C4-2B (cell line): ENCODE data around the gene CUL2.

Experiments
- H3K27ac ChIP-seq: fragments of 450-650 bp; 2 replicates; pipeline ENCODE4 v1.5.1; 2017
- ZFX ChIP-seq: fragments of 450-650 bp; IDR thresholded peaks from 2 replicates; pipeline ENCODE4 v1.6.1; 2017
- TF ChIP-seq, protein P1 (sequence below): fragments of 450-650 bp; conservative IDR thresholded peaks from 2 replicates; pipeline ENCODE4 v1.5.1; 2017; ENCODE audit warnings: mild to moderate bottlenecking

The CUL2 gene

GRCh38 chr10:35041502-35041879 is 48.6 kb downstream of the CUL2 start:
- TF ChIP-seq, protein P1, sequence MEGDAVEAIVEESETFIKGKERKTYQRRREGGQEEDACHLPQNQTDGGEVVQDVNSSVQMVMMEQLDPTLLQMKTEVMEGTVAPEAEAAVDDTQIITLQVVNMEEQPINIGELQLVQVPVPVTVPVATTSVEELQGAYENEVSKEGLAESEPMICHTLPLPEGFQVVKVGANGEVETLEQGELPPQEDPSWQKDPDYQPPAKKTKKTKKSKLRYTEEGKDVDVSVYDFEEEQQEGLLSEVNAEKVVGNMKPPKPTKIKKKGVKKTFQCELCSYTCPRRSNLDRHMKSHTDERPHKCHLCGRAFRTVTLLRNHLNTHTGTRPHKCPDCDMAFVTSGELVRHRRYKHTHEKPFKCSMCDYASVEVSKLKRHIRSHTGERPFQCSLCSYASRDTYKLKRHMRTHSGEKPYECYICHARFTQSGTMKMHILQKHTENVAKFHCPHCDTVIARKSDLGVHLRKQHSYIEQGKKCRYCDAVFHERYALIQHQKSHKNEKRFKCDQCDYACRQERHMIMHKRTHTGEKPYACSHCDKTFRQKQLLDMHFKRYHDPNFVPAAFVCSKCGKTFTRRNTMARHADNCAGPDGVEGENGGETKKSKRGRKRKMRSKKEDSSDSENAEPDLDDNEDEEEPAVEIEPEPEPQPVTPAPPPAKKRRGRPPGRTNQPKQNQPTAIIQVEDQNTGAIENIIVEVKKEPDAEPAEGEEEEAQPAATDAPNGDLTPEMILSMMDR, result no peak
- TF ChIP-seq ZFX, result no peak
- H3K27ac ChIP-seq, result no peak overlapping the region

GRCh38 chr10:35040760-35041501 is 49.2 kb downstream of the CUL2 start:
- TF ChIP-seq, protein P1, result no peak
- TF ChIP-seq ZFX, result no peak

GRCh38 chr10:35037104-35037503 is 53.0 kb downstream of the CUL2 start:
- no peak overlapping the region for H3K27ac ChIP-seq
- no peak for TF ChIP-seq ZFX
- TF ChIP-seq, protein P1, result no peak

More at GRCh38 chr10:35040760-35041501, 49.2 kb downstream of the CUL2 start:
- H3K27ac ChIP-seq, result no peak overlapping the region

- no peak overlapping the region for H3K27ac ChIP-seq
- TF ChIP-seq, protein P1, result no peak
- no peak for TF ChIP-seq ZFX
Measured at GRCh38 chr10:35035606-35036005, 54.5 kb downstream of the CUL2 start.

DNA sequence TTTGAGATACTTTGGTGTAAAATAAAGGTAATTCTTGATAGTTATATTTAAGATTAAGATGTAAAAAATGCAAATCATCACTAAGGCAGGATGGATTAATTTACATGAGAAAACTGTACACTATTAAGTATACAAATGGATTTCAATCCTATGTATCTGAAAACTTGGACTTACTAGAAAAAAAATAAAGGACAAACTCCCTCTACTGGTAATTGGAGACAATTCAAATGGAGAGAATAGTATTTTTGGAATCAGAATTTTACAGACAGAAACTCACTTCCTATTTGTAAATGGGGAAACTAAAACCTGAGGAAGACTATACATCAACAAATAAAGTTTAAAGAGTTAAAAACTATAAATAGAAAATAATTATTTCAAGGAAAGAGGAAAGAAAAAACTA is 62.6 kb downstream of the CUL2 start:
- no peak overlapping the region for H3K27ac ChIP-seq
- TF ChIP-seq ZFX, result no peak
- TF ChIP-seq, protein P1, result peak; percentile 68

GRCh38 chr10:35025916-35026315 is 64.2 kb downstream of the CUL2 start:
- TF ChIP-seq, protein P1, result no peak
- no peak overlapping the region for H3K27ac ChIP-seq

DNA sequence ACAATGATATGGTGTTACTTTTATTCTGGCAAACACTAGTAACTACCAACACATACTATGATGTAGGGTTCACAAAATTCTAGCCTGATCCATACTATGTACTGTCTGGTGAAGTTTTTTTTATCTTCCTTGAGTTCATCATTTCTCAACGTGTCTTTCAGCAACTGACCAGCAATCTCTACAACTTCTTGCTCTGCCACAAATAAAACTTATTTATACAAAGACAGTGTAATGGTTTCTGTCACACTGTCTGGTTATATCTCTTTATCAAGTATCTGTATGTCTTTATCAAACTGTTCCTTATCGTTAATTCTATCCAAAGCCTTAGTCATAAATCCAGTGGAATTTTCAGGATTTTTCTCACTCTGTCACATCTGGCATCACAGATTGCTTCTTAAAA is 69.7 kb downstream of the CUL2 start:
- TF ChIP-seq, protein P1, result no peak
- TF ChIP-seq ZFX, result no peak
- no peak overlapping the region for H3K27ac ChIP-seq
